ENCODE measurements around the gene ST8SIA5. TPM values are rescaled to one million over a fixed set of nuclear protein-coding genes. Genes with fewer than 3 reads are reported as not detected.

ST8SIA5 gene
- total and polyA plus RNA-seq, 10 of the 15 experiments (the other 5 are each of a cell fraction or from before 2014, with no cell fraction given), result 0.02 to 0.32 (median 0.12) TPM; not detected in 1

DNA sequence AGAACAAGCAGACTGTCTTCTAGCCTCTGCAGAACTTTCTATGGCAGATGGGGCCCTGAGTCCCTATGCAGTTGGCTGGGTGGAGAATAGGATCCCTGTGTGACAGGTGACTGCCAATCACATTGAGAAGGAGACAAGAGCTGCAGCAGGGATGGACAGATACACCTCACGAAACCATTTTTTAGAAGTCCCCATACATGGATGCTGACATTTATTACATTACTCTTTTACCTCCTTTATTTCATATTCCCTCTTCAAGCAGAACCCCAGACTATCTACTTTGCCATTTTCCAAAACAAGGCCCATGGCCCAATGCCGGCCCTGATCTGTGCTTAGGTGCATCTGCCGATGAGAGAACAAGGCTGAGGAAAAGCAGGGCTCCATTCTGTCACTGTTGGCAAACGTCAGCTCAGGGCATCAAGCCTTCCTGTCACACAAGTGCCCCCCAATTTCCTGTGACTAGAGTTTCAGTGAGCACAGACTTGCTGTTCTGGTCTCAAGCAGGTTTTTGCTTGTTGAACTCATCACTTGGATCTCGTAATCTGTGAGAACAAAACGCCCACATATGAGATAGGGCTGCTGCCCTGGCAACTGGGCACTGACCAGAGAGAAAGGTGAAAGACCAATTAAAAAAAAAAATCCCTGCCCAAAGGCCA, 135.6 kb downstream of the ST8SIA5 start:
- ATAC-seq, result no peak
- ChIA-PET POLR2A (no interaction called here), RAD21 (ENCODE audit: unreplicated experiment) (interaction anchor here (1.2 kb wide), 1 partner anchor 37 kb away, joined by 5 read pairs; no protein-coding TSS in a partner anchor), CTCF (no interaction called here), SMC1A (ENCODE audit: uncharacterized antibody, unreplicated experiment) (no interaction called here)
- TF ChIP-seq HCFC1 (IDR thresholded peaks at IDR 0.05; ENCODE audit: low read length) (no peak), USF1 (IDR thresholded peaks at IDR 0.05; ENCODE audit: borderline replicate concordance, extremely low read length, insufficient read depth, low read depth, low read length) (no peak), GATAD2B (conservative IDR thresholded peaks at IDR 0.05; ENCODE audit: low read depth) (no peak)
- TF ChIP-seq, protein P1, sequence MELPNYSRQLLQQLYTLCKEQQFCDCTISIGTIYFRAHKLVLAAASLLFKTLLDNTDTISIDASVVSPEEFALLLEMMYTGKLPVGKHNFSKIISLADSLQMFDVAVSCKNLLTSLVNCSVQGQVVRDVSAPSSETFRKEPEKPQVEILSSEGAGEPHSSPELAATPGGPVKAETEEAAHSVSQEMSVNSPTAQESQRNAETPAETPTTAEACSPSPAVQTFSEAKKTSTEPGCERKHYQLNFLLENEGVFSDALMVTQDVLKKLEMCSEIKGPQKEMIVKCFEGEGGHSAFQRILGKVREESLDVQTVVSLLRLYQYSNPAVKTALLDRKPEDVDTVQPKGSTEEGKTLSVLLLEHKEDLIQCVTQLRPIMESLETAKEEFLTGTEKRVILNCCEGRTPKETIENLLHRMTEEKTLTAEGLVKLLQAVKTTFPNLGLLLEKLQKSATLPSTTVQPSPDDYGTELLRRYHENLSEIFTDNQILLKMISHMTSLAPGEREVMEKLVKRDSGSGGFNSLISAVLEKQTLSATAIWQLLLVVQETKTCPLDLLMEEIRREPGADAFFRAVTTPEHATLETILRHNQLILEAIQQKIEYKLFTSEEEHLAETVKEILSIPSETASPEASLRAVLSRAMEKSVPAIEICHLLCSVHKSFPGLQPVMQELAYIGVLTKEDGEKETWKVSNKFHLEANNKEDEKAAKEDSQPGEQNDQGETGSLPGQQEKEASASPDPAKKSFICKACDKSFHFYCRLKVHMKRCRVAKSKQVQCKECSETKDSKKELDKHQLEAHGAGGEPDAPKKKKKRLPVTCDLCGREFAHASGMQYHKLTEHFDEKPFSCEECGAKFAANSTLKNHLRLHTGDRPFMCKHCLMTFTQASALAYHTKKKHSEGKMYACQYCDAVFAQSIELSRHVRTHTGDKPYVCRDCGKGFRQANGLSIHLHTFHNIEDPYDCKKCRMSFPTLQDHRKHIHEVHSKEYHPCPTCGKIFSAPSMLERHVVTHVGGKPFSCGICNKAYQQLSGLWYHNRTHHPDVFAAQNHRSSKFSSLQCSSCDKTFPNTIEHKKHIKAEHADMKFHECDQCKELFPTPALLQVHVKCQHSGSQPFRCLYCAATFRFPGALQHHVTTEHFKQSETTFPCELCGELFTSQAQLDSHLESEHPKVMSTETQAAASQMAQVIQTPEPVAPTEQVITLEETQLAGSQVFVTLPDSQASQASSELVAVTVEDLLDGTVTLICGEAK (IDR thresholded peaks at IDR 0.05; ENCODE audit: borderline replicate concordance), result no peak
- FAIRE-seq, result no peak
- in situ Hi-C loops (cut with MboI), result no loop called here
- Histone ChIP-seq H3K9ac (ENCODE audit: control insufficient read depth, insufficient read depth, low read length) (no peak overlapping the region), H3K4me3 (no peak overlapping the region), H3K27ac (ENCODE audit: control insufficient read depth, insufficient read depth) (no peak overlapping the region), H3K4me1 (ENCODE audit: control insufficient read depth, insufficient read depth, low read length) (no peaks in the 10 kb centered on the region), H2AFZ (ENCODE audit: control insufficient read depth, low read depth, low read length) (no peak overlapping the region), H3K79me2 (ENCODE audit: control insufficient read depth, insufficient read depth, low read length) (no peaks in the 10 kb centered on the region), H4K20me1 (ENCODE audit: control insufficient read depth, insufficient read depth) (no peaks in the 10 kb centered on the region), H3K4me2 (ENCODE audit: control insufficient read depth, insufficient read depth) (no peak overlapping the region), H3K9me3 (replicated peaks; ENCODE audit: control insufficient read depth, insufficient read depth, low read length) (no peaks in the 10 kb centered on the region), H3K27me3 (replicated peaks in 1 of 2; ENCODE audit: control insufficient read depth in 2 of 2, insufficient read depth in 2 of 2, low read length in 1 of 2) (no peaks in the 10 kb centered on the region), H3K36me3 (ENCODE audit: control insufficient read depth in 2 of 2, insufficient read depth in 2 of 2, low read length in 1 of 2) (no peaks in the 10 kb centered on the region)
- BruUV-seq (replicated peaks), result no TSS peak
- WGBS (ENCODE audit: insufficient coverage, insufficient replicate concordance, low lambda C conversion rate, missing lambda C conversion rate), result 27% methylated on average over 6 of the region's 6 CpGs
- DNase-seq (ENCODE audit: low read depth, low spot score), result no peak
- intact Hi-C loops (cut with micrococcal nuclease; ENCODE audit: unreplicated experiment), result no loop called here
